ENCODE measurements around the gene FRMD8. TPM values are rescaled to one million over a fixed set of nuclear protein-coding genes. Genes with fewer than 3 reads are reported as not detected.

Gene FRMD8
- total and polyA plus RNA-seq, 9 of the 15 experiments (the other 6 are each of a cell fraction or from before 2014, with no cell fraction given), result 4.5 to 54.5 (median 15.8) TPM

- FAIRE-seq, result no peak
- 54% methylated on average over 8 of the region's 8 CpGs for WGBS (ENCODE audit: insufficient coverage, low coverage, missing lambda C conversion rate)
- ChIA-PET CTCF (ENCODE audit: low intra/inter-chr PET ratio) (no interaction called here), POLR2A (interaction anchor here (0.6 to 1.3 kb wide), 5 partner anchors 9 to 47 kb away, joined by 3 to 6 read pairs (median 3); partner anchors contain the start of gene NEAT1)
- Histone ChIP-seq H3K4me2 (ENCODE audit: insufficient read depth, low read length) (no peak overlapping the region), H3K4me1 (replicated peaks in 1 of 2; ENCODE audit: control insufficient read depth in 2 of 2, insufficient read depth in 2 of 2, low read length in 2 of 2) (peaks cover 23 to 40% of the 10 kb centered on the region in 2 experiments; a peak in 4 of 5 replicates), H3K27me3 (ENCODE audit: control insufficient read depth in 2 of 2, insufficient read depth in 2 of 2, low read length in 2 of 2) (no peaks in the 10 kb centered on the region), H3K9me3 (replicated peaks; ENCODE audit: control insufficient read depth, insufficient read depth, low read depth, low read length) (no peaks in the 10 kb centered on the region), H3K36me3 (ENCODE audit: control insufficient read depth, insufficient read depth, low read length) (0 out of 3 replicates have a peak, but pooled peaks cover 3% of the 10 kb centered on the region), H3K4me3 (no peak overlapping the region), H3K27ac (ENCODE audit: extremely low read depth, low read depth, low read length) (no peak overlapping the region), H3K9me1 (ENCODE audit: control insufficient read depth, insufficient read depth, low read length) (no peaks in the 10 kb centered on the region), H3K79me2 (ENCODE audit: control insufficient read depth, insufficient read depth, low read length) (peaks cover 33% of the 10 kb centered on the region), H4K20me1 (replicated peaks; ENCODE audit: control insufficient read depth, insufficient read depth, low read length) (peaks cover 3% of the 10 kb centered on the region; the same call in 1 of the 2 replicates), H3K9ac (ENCODE audit: insufficient read depth in 1 of 2, low read depth in 2 of 2, low read length in 2 of 2) (no peak overlapping the region; a peak in 1 of 4 replicates), H2AFZ (ENCODE audit: low read depth, low read length) (no peak overlapping the region)
- TF ChIP-seq ZFP30 (CRISPR knock-in tag; IDR thresholded peaks at IDR 0.05; ENCODE audit: borderline replicate concordance), result no peak
- no peak for TF ChIP-seq CEBPG (CRISPR knock-in tag; IDR thresholded peaks at IDR 0.05)
- peak; percentile 39 to 67; a peak in 2 of 4 replicates for TF ChIP-seq CEBPG (tag; conservative IDR thresholded peaks at IDR 0.05 in 1 of 2, IDR thresholded peaks at IDR 0.05 in 1 of 2)
- peak in 1 of 2 experiments; percentile 13; a peak in 1 of 4 replicates for TF ChIP-seq KDM1A (IDR thresholded peaks at IDR 0.05)
- TF ChIP-seq CEBPB (tag; IDR thresholded peaks at IDR 0.05), result peak; percentile 77
- TF ChIP-seq THRB (CRISPR knock-in tag; conservative IDR thresholded peaks at IDR 0.05), result no peak
- in situ Hi-C loops (cut with MboI), result no loop called here
- intact Hi-C loops (cut with micrococcal nuclease), result no loop called here
- no peak for DNase-seq (ENCODE audit: extremely low read depth in 1 of 4, low spot score in 3 of 4)
- ATAC-seq, result no peak
- BruUV-seq (replicated peaks), result no TSS peak
These were observed 66.5 kb downstream of the FRMD8 start for GRCh38 chr11:65452806-65453490.

Data from K562 (cell line).